Colonic mucosa (tissue), 4 donors: ENCODE results near the gene SVEP1. TPM values are rescaled to one million over a fixed set of nuclear protein-coding genes. Genes with fewer than 3 reads are reported as not detected.

Experiments used
- DNase-seq: peaks from one replicate; pipeline ENCODE4 v3.0.0-alpha.2; 2020
- H3K27ac ChIP-seq: fragments of 200-600 bp; one replicate; pipeline ENCODE4 v1.8.0; 2021
- H3K27me3 ChIP-seq: fragments of 200-600 bp; one replicate; pipeline ENCODE4 v1.8.0; 2021
- H3K36me3 ChIP-seq: fragments of 200-600 bp; one replicate; pipeline ENCODE4 v1.8.0; 2021
- H3K4me1 ChIP-seq: fragments of 200-600 bp; one replicate; pipeline ENCODE4 v1.8.0; 2021; ENCODE audit warnings: mild to moderate bottlenecking
- H3K4me3 ChIP-seq: fragments of 200-600 bp; one replicate; pipeline ENCODE4 v1.8.0; 2021
- H3K9ac ChIP-seq, 2 donors: one replicate each; pipeline ENCODE4 v1.7.0; 2013; ENCODE audit warnings: control low read depth in 2 of 2, low read depth in 2 of 2, low read length in 2 of 2
- H3K9me3 ChIP-seq: fragments of 200-600 bp; one replicate; pipeline ENCODE4 v1.8.0; 2021
- CTCF ChIP-seq: fragments of 200-600 bp; IDR thresholded peaks from one replicate; pipeline ENCODE4 v1.8.0; 2022; ENCODE audit warnings: antibody characterized with exemption, mild to moderate bottlenecking
- intact Hi-C: fragments of 100-400 bp; cut with DNase I; formaldehyde crosslinking; loops from one replicate; pipeline ENCODE4 v1.14.1; 2022
- total RNA-seq, 2 donors: library from RNA; stranded (reverse); fragmentation: NEBNext Ultra II Directional in 1 of 2; extraction: Animal tissue kit (Norgen Biotek cat#: 25700) in 1 of 2; gene quantifications; one replicate each; pipeline ENCODE4 v1.2.1, GENCODE V29; 2021
- donor health status: healthy.
- donor health status: DM: no; HTN: no; CAD: no.
- donor health status: DM: no; HTN: no; CAD: no.

SVEP1 gene
- total RNA-seq, 2 donors from 2014 or later = 2.1 to 9.7 TPM

- TF ChIP-seq CTCF = no peak
- intact Hi-C loops = no loop called here
- Histone ChIP-seq H3K4me1 (no peaks in the 10 kb centered on the region), H3K4me3 (no peak overlapping the region), H3K9ac (no peak overlapping the region), H3K27ac (no peak overlapping the region), H3K9me3 (no peaks in the 10 kb centered on the region), H3K36me3 (no peaks in the 10 kb centered on the region), H3K27me3 (no peaks in the 10 kb centered on the region)
- no peak for DNase-seq
These were observed 263.1 kb downstream of the SVEP1 start for GRCh38 chr9:110316261-110317075.

Other genes with a start within 250 kb of the SVEP1 start
- not detected for gene TXNDC8, start 241.9 kb downstream of the SVEP1 start, total RNA-seq
- gene MUSK, start 89.0 kb upstream of the SVEP1 start, total RNA-seq = 1 to 10 TPM in 1 of 2 donors, under 1 TPM in 1; 0.94 to 2.0 TPM